Suprapubic skin (tissue), 4 donors: ENCODE measurements around the gene THPO.

ENCODE experiments used
- CTCF ChIP-seq, 2 donors: fragments of 200-600 bp in 1 of 2; fragments of 450-650 bp in 1 of 2; sonication (generic) in 1 of 2; IDR thresholded peaks; one replicate each; pipeline ENCODE4 v1.5.1; 2016 to 2019; ENCODE audit warnings: antibody characterized with exemption in 2 of 2, mild to moderate bottlenecking in 1 of 2, moderate library complexity in 1 of 2
- EP300 ChIP-seq: sonication (generic); formaldehyde crosslinking; IDR thresholded peaks from one replicate; pipeline ENCODE4 v1.6.1; 2017; ENCODE audit warnings: antibody characterized with exemption
- POLR2A ChIP-seq, 2 donors: fragments of 450-650 bp; IDR thresholded peaks; one replicate each; pipeline ENCODE4 v1.6.1; 2017; ENCODE audit warnings: antibody characterized with exemption in 2 of 2, mild to moderate bottlenecking in 2 of 2, moderate library complexity in 2 of 2
- POLR2AphosphoS5 ChIP-seq, 3 donors: sonication (generic); formaldehyde crosslinking; IDR thresholded peaks; one replicate each; pipeline ENCODE4 v1.6.1; 2017; ENCODE audit warnings: antibody characterized with exemption in 3 of 3

DNA sequence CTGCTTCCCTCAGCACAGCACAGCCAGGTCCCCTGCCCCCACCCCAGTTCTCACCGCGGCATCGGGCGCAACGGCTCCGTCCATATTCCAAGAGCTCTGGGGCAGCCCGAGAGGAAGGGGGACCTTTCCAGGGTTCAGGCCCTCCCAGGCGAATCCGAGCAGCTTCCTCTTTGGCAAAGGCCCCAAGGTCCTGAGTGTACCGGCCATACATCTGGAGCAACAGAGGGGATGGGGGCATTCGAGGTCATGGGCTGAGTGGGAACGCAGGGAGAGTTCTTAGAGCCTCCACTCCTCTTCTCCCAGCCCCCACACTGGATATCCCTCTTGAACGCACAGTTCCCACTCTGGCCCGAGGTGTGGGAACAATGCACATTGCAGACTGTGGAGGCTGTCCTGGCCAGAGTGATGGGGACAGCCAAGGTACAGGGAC lies 19.1 kb downstream of the THPO start:
- no peak for TF ChIP-seq CTCF (IDR thresholded peaks at IDR 0.05)
- no peak for TF ChIP-seq POLR2AphosphoS5 (IDR thresholded peaks at IDR 0.05)
- TF ChIP-seq EP300, result no peak
- TF ChIP-seq POLR2A (IDR thresholded peaks at IDR 0.05), result no peak
